ENCODE measurements around the gene CYB5RL.

CYB5RL gene

DNA sequence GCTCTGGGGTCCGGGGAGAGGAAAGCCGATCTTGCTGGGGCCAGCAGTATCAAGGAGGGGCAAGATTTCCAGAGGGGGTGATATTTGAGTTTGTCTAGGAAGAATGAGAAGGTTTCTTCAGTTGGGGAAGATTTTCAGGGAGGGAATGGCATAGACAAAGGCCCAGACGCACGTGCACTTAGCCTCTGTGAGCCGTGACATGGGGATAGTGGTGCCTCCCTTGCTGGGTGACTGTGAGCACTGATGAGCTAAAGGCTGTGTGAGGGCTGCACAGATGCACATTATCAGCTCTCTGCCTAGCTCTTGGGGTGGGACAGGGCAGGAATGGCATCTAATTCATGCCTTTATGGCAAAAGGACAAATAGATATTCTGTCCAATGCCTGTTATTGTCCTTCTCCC is 48.8 kb downstream of the CYB5RL start:
- no peak for TF ChIP-seq CTCF (IDR thresholded peaks at IDR 0.05; ENCODE audit: extremely low read depth, missing control alignments)
- no peak for DNase-seq (ENCODE audit: low spot score)
